ENCODE data around the gene CHDH. TPM values are rescaled to one million over a fixed set of nuclear protein-coding genes. Genes with fewer than 3 reads are reported as not detected.

CHDH gene
- polyA plus RNA-seq, 2 of the 4 experiments (the other 2 are of a cell fraction): 1.1 to 2.8 TPM

GRCh38 chr3:53850895-53851294 lies 4.7 kb upstream of the CHDH start:
- no peak for ATAC-seq
- Histone ChIP-seq H3K4me3 (no peak overlapping the region), H3K4me1 (no peaks in the 10 kb centered on the region), H3K9me3 (no peaks in the 10 kb centered on the region), H3K4me2 (no peak overlapping the region), H3K27ac (no peak overlapping the region)
- DNase-seq (ENCODE audit: low read depth in 1 of 2, low spot score in 1 of 2): no peak
- ChIA-PET CTCF (no interaction called here), POLR2A (no interaction called here)
- no peak for FAIRE-seq
- TF ChIP-seq BCL3 (IDR thresholded peaks at IDR 0.05): no peak
- no peak for TF ChIP-seq TP53 (CRISPR knock-in tag; IDR thresholded peaks at IDR 0.05)
- no peak for TF ChIP-seq EHMT2 (IDR thresholded peaks at IDR 0.05; ENCODE audit: low read depth)
- TF ChIP-seq EHF (CRISPR knock-in tag; IDR thresholded peaks at IDR 0.05): no peak
- 75% methylated on average over 5 of the region's 5 CpGs for WGBS (ENCODE audit: missing lambda C conversion rate)

- POLR2A ChIA-PET: no interaction called here
- Histone ChIP-seq H3K4me1 (peaks cover 4% of the 10 kb centered on the region; the same call in 1 of the 3 replicates), H3K4me3 (no peak overlapping the region), H3K4me2 (no peak overlapping the region), H3K9me3 (no peaks in the 10 kb centered on the region), H3K27ac (no peak overlapping the region)
- FAIRE-seq (no peak), ATAC-seq (no peak), DNase-seq (ENCODE audit: low read depth in 1 of 2, low spot score in 1 of 2) (no peak)
- TF ChIP-seq RARB (CRISPR knock-in tag; IDR thresholded peaks at IDR 0.05) (no peak), PBX3 (IDR thresholded peaks at IDR 0.05) (no peak)
- CTCF ChIA-PET: no interaction called here
- WGBS (ENCODE audit: missing lambda C conversion rate): 86% methylated on average over 7 of the region's 7 CpGs
Measured at GRCh38 chr3:53849916-53850315, 3.7 kb upstream of the CHDH start.

- Histone ChIP-seq H3K9me3 (no peaks in the 10 kb centered on the region), H3K27ac (peak overlapping the region; percentile 78 to 95; a peak in 5 of 6 replicates), H3K4me3 (peak overlapping the region; percentile 67), H3K4me2 (peak overlapping the region; percentile 82), H3K4me1 (peaks cover 22% of the 10 kb centered on the region)
- 96% methylated on average over 10 of the region's 10 CpGs for WGBS (ENCODE audit: missing lambda C conversion rate)
- ChIA-PET CTCF (no interaction called here), POLR2A (no interaction called here)
- ATAC-seq (no peak), FAIRE-seq (no peak), DNase-seq (ENCODE audit: low read depth in 1 of 2, low spot score in 1 of 2) (no peak)
- TF ChIP-seq EHMT2 (IDR thresholded peaks at IDR 0.05; ENCODE audit: low read depth) (no peak), POLR2A (IDR thresholded peaks at IDR 0.05; ENCODE audit: low read length) (no peak), HOXB5 (CRISPR knock-in tag; IDR thresholded peaks at IDR 0.05) (no peak), RARB (CRISPR knock-in tag; IDR thresholded peaks at IDR 0.05) (no peak), ZC3H11A (IDR thresholded peaks at IDR 0.05) (no peak), SREBF2 (IDR thresholded peaks at IDR 0.05) (no peak), NR3C1 (IDR thresholded peaks at IDR 0.05) (no peak), CBX2 (IDR thresholded peaks at IDR 0.05; ENCODE audit: borderline replicate concordance, low read depth) (no peak), FOSL2 (IDR thresholded peaks at IDR 0.05) (no peak), FOSL2 (CRISPR knock-in tag; IDR thresholded peaks at IDR 0.05) (no peak), ZNF302 (CRISPR knock-in tag; IDR thresholded peaks at IDR 0.05) (no peak), SMC3 (IDR thresholded peaks at IDR 0.05) (no peak), REST (IDR thresholded peaks at IDR 0.05) (no peak), ZSCAN20 (CRISPR knock-in tag; IDR thresholded peaks at IDR 0.05) (no peak), CBX8 (IDR thresholded peaks at IDR 0.05) (no peak), CHD4 (IDR thresholded peaks at IDR 0.05; ENCODE audit: borderline replicate concordance) (no peak), HOXA7 (CRISPR knock-in tag; IDR thresholded peaks at IDR 0.05) (no peak), POLR2AphosphoS2 (conservative IDR thresholded peaks at IDR 0.05; ENCODE audit: low read length) (no peak), RFX5 (IDR thresholded peaks at IDR 0.05) (no peak), KDM5A (IDR thresholded peaks at IDR 0.05) (no peak), HEYL (CRISPR knock-in tag; IDR thresholded peaks at IDR 0.05) (no peak)
Measured at GRCh38 chr3:53846851-53847155, 584 bp upstream of the CHDH start.

Data from A549 (cell line).